HepG2 (cell line): ENCODE measurements around the gene GSK3A. TPM values are rescaled to one million over a fixed set of nuclear protein-coding genes. Genes with fewer than 3 reads are reported as not detected.

Source experiments
- ARNT ChIP-seq: fragments of 450-650 bp; IDR thresholded peaks from 2 replicates; pipeline ENCODE4 v1.6.1; 2017
- DMAP1 ChIP-seq: IDR thresholded peaks from 2 replicates; pipeline ENCODE4 v1.6.1; 2016
- KLF11 ChIP-seq: IDR thresholded peaks from 2 replicates; pipeline ENCODE4 v1.6.1; 2016; ENCODE audit warnings: missing compliant biosample characterization
- NFE2L2 ChIP-seq: fragments of 150-350 bp; IDR thresholded peaks from 2 replicates; pipeline ENCODE4 v1.6.1; 2014; ENCODE audit warnings: low read length
- NFKB2 ChIP-seq: sonication (generic); formaldehyde crosslinking; IDR thresholded peaks from 2 replicates; pipeline ENCODE4 v1.4.0; 2020; ENCODE audit warnings: missing genetic modification reagents, borderline replicate concordance
- ZNF33B ChIP-seq: sonication (generic); formaldehyde crosslinking; IDR thresholded peaks from 2 replicates; pipeline ENCODE4 v1.5.1; 2020; ENCODE audit warnings: mild to moderate bottlenecking, missing genetic modification reagents
- ZNF577 ChIP-seq: sonication (generic); formaldehyde crosslinking; IDR thresholded peaks from 2 replicates; pipeline ENCODE4 v1.4.0; 2020; ENCODE audit warnings: mild to moderate bottlenecking, low read depth, missing genetic modification reagents, borderline replicate concordance
- polyA plus RNA-seq, 8 experiments: library from polyadenylated mRNA; depleted of rRNA in 3 of 8; stranded (reverse) in 7 of 8; unstranded in 1 of 8; fragments of >200 nt; fragmentation: Illumina TruSeq in 4 of 8; extraction: Trizol in 4 of 8; gene quantifications; 2 replicates each; pipeline versions ENCODE4 v1.2.1 to v1.2.3, GENCODE V29; 2011 to 2016; ENCODE audit warnings: low read depth in 4 of 8, missing spikeins in 1 of 8, mixed read lengths in 1 of 8; ENCODE audit not compliant: insufficient read depth in 1 of 8
- total RNA-seq, 5 experiments: library from RNA; depleted of rRNA; stranded (reverse); fragments of >200 nt; fragmentation: Illumina TruSeq; extraction: Trizol; gene quantifications; 2 replicates each; pipeline ENCODE4 v1.2.3, GENCODE V29; 2016; ENCODE audit warnings: low read depth in 1 of 5
- TF ChIP-seq, protein P1 (sequence below): sonication (generic); formaldehyde crosslinking; conservative IDR thresholded peaks from 2 replicates; pipeline ENCODE4 v1.4.0; 2020; ENCODE audit warnings: mild to moderate bottlenecking, missing genetic modification reagents, moderate library complexity
- TF ChIP-seq, protein P2 (sequence below): sonication (generic); formaldehyde crosslinking; IDR thresholded peaks from 2 replicates; pipeline ENCODE4 v1.4.0; 2020; ENCODE audit warnings: mild to moderate bottlenecking, missing genetic modification reagents
- TF ChIP-seq, protein P3 (sequence below): sonication (generic); formaldehyde crosslinking; IDR thresholded peaks from 2 replicates; pipeline ENCODE4 v1.5.0; 2020; ENCODE audit warnings: mild to moderate bottlenecking, missing genetic modification reagents
- TF ChIP-seq, protein P4 (sequence below): sonication (generic); formaldehyde crosslinking; IDR thresholded peaks from 2 replicates; pipeline ENCODE4 v1.8.1; 2023; ENCODE audit warnings: mild to moderate bottlenecking, missing genetic modification reagents, borderline replicate concordance
- TF ChIP-seq, protein P5 (sequence below): sonication (generic); formaldehyde crosslinking; IDR thresholded peaks from 2 replicates; pipeline ENCODE4 v1.4.0; 2020; ENCODE audit warnings: missing genetic modification reagents, borderline replicate concordance
- TF ChIP-seq, protein P6 (sequence below): sonication (generic); formaldehyde crosslinking; IDR thresholded peaks from 2 replicates; pipeline ENCODE4 v1.4.0; 2020; ENCODE audit warnings: missing genetic modification reagents

The GSK3A gene
- total and polyA plus RNA-seq, 2 of the 13 experiments (the other 11 are each of a cell fraction or from before 2014, with no cell fraction given): 16.9 to 52.5 TPM

DNA sequence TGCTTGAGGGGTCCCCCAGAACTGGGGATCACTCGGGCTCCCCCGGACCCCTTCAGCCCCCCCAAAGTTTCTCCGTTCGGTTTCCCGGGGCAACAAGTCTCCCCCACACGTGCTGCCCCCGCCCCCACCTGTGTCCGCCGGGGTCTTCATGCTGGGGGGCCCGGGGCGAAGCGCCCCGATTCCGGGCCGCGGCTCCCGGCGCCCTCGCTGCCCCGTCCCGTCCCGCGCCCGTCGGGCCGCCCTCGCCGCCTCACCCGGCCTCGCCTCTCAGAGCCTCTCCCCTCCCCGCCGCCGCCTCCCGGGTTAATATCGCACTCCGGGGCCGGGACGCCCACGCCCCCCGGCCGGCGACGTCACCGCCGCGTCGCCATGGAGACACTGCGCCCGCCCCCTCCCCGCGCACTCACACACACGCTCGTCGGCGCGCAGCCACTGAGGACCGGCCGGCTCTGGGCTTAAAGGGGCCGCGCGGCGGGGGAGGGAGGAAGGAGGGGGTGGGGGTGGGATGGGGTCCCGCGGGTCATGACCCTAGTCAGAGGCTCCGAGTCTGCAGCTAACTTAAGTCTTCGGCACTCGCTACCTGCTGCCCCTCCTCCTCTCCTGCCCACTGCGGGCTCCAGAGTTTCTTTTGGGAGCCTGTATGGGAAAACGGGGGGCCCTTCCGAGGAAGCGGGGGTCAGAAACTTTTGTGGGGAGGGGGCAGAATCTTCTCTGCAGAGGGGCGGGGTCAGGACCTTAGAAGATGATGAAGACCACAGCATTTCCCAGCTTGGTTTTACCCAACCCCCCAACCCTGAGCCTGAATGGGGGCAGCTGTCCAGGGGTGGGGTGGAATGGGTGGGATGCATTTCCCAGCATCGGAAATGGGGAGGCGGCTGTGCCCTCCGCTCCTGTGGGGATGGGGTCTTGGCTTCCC is 12.7 kb upstream of the GSK3A start, which contains the start of gene ERF (continued):
- TF ChIP-seq, protein P1, sequence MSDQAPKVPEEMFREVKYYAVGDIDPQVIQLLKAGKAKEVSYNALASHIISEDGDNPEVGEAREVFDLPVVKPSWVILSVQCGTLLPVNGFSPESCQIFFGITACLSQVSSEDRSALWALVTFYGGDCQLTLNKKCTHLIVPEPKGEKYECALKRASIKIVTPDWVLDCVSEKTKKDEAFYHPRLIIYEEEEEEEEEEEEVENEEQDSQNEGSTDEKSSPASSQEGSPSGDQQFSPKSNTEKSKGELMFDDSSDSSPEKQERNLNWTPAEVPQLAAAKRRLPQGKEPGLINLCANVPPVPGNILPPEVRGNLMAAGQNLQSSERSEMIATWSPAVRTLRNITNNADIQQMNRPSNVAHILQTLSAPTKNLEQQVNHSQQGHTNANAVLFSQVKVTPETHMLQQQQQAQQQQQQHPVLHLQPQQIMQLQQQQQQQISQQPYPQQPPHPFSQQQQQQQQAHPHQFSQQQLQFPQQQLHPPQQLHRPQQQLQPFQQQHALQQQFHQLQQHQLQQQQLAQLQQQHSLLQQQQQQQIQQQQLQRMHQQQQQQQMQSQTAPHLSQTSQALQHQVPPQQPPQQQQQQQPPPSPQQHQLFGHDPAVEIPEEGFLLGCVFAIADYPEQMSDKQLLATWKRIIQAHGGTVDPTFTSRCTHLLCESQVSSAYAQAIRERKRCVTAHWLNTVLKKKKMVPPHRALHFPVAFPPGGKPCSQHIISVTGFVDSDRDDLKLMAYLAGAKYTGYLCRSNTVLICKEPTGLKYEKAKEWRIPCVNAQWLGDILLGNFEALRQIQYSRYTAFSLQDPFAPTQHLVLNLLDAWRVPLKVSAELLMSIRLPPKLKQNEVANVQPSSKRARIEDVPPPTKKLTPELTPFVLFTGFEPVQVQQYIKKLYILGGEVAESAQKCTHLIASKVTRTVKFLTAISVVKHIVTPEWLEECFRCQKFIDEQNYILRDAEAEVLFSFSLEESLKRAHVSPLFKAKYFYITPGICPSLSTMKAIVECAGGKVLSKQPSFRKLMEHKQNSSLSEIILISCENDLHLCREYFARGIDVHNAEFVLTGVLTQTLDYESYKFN (CRISPR knock-in tag): no peak
- no peak for TF ChIP-seq NFKB2 (CRISPR knock-in tag)
- no peak for TF ChIP-seq DMAP1 (CRISPR knock-in tag)
- TF ChIP-seq, protein P2, sequence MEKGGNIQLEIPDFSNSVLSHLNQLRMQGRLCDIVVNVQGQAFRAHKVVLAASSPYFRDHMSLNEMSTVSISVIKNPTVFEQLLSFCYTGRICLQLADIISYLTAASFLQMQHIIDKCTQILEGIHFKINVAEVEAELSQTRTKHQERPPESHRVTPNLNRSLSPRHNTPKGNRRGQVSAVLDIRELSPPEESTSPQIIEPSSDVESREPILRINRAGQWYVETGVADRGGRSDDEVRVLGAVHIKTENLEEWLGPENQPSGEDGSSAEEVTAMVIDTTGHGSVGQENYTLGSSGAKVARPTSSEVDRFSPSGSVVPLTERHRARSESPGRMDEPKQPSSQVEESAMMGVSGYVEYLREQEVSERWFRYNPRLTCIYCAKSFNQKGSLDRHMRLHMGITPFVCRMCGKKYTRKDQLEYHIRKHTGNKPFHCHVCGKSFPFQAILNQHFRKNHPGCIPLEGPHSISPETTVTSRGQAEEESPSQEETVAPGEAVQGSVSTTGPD: no peak
- TF ChIP-seq ARNT: no peak
- no peak for TF ChIP-seq NFE2L2
- TF ChIP-seq, protein P3, sequence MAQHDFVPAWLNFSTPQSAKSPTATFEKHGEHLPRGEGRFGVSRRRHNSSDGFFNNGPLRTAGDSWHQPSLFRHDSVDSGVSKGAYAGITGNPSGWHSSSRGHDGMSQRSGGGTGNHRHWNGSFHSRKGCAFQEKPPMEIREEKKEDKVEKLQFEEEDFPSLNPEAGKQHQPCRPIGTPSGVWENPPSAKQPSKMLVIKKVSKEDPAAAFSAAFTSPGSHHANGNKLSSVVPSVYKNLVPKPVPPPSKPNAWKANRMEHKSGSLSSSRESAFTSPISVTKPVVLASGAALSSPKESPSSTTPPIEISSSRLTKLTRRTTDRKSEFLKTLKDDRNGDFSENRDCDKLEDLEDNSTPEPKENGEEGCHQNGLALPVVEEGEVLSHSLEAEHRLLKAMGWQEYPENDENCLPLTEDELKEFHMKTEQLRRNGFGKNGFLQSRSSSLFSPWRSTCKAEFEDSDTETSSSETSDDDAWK (CRISPR knock-in tag): no peak
- TF ChIP-seq, protein P4, sequence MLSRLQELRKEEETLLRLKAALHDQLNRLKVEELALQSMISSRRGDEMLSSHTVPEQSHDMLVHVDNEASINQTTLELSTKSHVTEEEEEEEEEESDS (CRISPR knock-in tag): no peak
- TF ChIP-seq ZNF33B (CRISPR knock-in tag): no peak; the same call in 1 of the 2 replicates
- TF ChIP-seq, protein P5, sequence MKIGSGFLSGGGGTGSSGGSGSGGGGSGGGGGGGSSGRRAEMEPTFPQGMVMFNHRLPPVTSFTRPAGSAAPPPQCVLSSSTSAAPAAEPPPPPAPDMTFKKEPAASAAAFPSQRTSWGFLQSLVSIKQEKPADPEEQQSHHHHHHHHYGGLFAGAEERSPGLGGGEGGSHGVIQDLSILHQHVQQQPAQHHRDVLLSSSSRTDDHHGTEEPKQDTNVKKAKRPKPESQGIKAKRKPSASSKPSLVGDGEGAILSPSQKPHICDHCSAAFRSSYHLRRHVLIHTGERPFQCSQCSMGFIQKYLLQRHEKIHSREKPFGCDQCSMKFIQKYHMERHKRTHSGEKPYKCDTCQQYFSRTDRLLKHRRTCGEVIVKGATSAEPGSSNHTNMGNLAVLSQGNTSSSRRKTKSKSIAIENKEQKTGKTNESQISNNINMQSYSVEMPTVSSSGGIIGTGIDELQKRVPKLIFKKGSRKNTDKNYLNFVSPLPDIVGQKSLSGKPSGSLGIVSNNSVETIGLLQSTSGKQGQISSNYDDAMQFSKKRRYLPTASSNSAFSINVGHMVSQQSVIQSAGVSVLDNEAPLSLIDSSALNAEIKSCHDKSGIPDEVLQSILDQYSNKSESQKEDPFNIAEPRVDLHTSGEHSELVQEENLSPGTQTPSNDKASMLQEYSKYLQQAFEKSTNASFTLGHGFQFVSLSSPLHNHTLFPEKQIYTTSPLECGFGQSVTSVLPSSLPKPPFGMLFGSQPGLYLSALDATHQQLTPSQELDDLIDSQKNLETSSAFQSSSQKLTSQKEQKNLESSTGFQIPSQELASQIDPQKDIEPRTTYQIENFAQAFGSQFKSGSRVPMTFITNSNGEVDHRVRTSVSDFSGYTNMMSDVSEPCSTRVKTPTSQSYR (CRISPR knock-in tag): 0 out of 2 replicates have a peak, but pooled peaks have one; percentile 26
- TF ChIP-seq, protein P6, sequence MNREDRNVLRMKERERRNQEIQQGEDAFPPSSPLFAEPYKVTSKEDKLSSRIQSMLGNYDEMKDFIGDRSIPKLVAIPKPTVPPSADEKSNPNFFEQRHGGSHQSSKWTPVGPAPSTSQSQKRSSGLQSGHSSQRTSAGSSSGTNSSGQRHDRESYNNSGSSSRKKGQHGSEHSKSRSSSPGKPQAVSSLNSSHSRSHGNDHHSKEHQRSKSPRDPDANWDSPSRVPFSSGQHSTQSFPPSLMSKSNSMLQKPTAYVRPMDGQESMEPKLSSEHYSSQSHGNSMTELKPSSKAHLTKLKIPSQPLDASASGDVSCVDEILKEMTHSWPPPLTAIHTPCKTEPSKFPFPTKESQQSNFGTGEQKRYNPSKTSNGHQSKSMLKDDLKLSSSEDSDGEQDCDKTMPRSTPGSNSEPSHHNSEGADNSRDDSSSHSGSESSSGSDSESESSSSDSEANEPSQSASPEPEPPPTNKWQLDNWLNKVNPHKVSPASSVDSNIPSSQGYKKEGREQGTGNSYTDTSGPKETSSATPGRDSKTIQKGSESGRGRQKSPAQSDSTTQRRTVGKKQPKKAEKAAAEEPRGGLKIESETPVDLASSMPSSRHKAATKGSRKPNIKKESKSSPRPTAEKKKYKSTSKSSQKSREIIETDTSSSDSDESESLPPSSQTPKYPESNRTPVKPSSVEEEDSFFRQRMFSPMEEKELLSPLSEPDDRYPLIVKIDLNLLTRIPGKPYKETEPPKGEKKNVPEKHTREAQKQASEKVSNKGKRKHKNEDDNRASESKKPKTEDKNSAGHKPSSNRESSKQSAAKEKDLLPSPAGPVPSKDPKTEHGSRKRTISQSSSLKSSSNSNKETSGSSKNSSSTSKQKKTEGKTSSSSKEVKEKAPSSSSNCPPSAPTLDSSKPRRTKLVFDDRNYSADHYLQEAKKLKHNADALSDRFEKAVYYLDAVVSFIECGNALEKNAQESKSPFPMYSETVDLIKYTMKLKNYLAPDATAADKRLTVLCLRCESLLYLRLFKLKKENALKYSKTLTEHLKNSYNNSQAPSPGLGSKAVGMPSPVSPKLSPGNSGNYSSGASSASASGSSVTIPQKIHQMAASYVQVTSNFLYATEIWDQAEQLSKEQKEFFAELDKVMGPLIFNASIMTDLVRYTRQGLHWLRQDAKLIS (CRISPR knock-in tag): no peak
- TF ChIP-seq KLF11 (CRISPR knock-in tag): no peak
- no peak for TF ChIP-seq ZNF577 (CRISPR knock-in tag)
